Colonic mucosa (tissue), 4 donors: ENCODE measurements around the gene GLT8D1. TPM values are rescaled to one million over a fixed set of nuclear protein-coding genes. Genes with fewer than 3 reads are reported as not detected.

ENCODE experiments used
- DNase-seq: peaks from one replicate; pipeline ENCODE4 v3.0.0-alpha.2; 2020
- H3K27ac ChIP-seq: fragments of 200-600 bp; one replicate; pipeline ENCODE4 v1.8.0; 2021
- H3K27me3 ChIP-seq: fragments of 200-600 bp; one replicate; pipeline ENCODE4 v1.8.0; 2021
- H3K36me3 ChIP-seq: fragments of 200-600 bp; one replicate; pipeline ENCODE4 v1.8.0; 2021
- H3K4me1 ChIP-seq: fragments of 200-600 bp; one replicate; pipeline ENCODE4 v1.8.0; 2021; ENCODE audit warnings: mild to moderate bottlenecking
- H3K4me3 ChIP-seq: fragments of 200-600 bp; one replicate; pipeline ENCODE4 v1.8.0; 2021
- H3K9ac ChIP-seq, 2 donors: one replicate each; pipeline ENCODE4 v1.7.0; 2013; ENCODE audit warnings: control low read depth in 2 of 2, low read depth in 2 of 2, low read length in 2 of 2
- H3K9me3 ChIP-seq: fragments of 200-600 bp; one replicate; pipeline ENCODE4 v1.8.0; 2021
- CTCF ChIP-seq: fragments of 200-600 bp; IDR thresholded peaks from one replicate; pipeline ENCODE4 v1.8.0; 2022; ENCODE audit warnings: antibody characterized with exemption, mild to moderate bottlenecking
- intact Hi-C: fragments of 100-400 bp; cut with DNase I; formaldehyde crosslinking; loops from one replicate; pipeline ENCODE4 v1.14.1; 2022
- total RNA-seq, 2 donors: library from RNA; stranded (reverse); fragmentation: NEBNext Ultra II Directional in 1 of 2; extraction: Animal tissue kit (Norgen Biotek cat#: 25700) in 1 of 2; gene quantifications; one replicate each; pipeline ENCODE4 v1.2.1, GENCODE V29; 2021
- donor health status: healthy.
- donor health status: DM: no; HTN: no; CAD: no.
- donor health status: DM: no; HTN: no; CAD: no.

The GLT8D1 gene
- total RNA-seq, 2 donors from 2014 or later = 29.0 to 36.2 TPM

GRCh38 chr3:52696830-52697631 is 8.6 kb downstream of the GLT8D1 start:
- intact Hi-C loops = no loop called here
- Histone ChIP-seq H3K27me3 (no peaks in the 10 kb centered on the region), H3K36me3 (peaks cover 28% of the 10 kb centered on the region), H3K9ac (no peak overlapping the region), H3K27ac (no peak overlapping the region), H3K4me1 (no peaks in the 10 kb centered on the region), H3K4me3 (no peak overlapping the region), H3K9me3 (no peaks in the 10 kb centered on the region)
- no peak for TF ChIP-seq CTCF
- DNase-seq = no peak

GRCh38 chr3:52695798-52696671 is 9.6 kb downstream of the GLT8D1 start:
- H3K9me3 ChIP-seq = no peaks in the 10 kb centered on the region
- intact Hi-C loops = no loop called here
- no peak overlapping the region for H3K27ac ChIP-seq
- TF ChIP-seq CTCF = no peak
- no peaks in the 10 kb centered on the region for H3K27me3 ChIP-seq
- DNase-seq = no peak
- no peaks in the 10 kb centered on the region for H3K4me1 ChIP-seq
- H3K9ac ChIP-seq = no peak overlapping the region
- H3K4me3 ChIP-seq = no peak overlapping the region
- H3K36me3 ChIP-seq = peaks cover 32% of the 10 kb centered on the region

- intact Hi-C loops = no loop called here
- no peak overlapping the region for H3K27ac ChIP-seq
- TF ChIP-seq CTCF = no peak
- no peaks in the 10 kb centered on the region for H3K4me1 ChIP-seq
- H3K9me3 ChIP-seq = no peaks in the 10 kb centered on the region
- peaks cover 43% of the 10 kb centered on the region for H3K36me3 ChIP-seq
- H3K27me3 ChIP-seq = no peaks in the 10 kb centered on the region
- DNase-seq = no peak
- no peak overlapping the region for H3K4me3 ChIP-seq
- no peak overlapping the region for H3K9ac ChIP-seq
These were observed 10.9 kb downstream of the GLT8D1 start for GRCh38 chr3:52694528-52695189.

GRCh38 chr3:52693071-52693470 is 12.5 kb downstream of the GLT8D1 start:
- TF ChIP-seq CTCF = no peak
- Histone ChIP-seq H3K27ac (no peak overlapping the region), H3K9me3 (no peaks in the 10 kb centered on the region), H3K9ac (no peak overlapping the region), H3K36me3 (peaks cover 51% of the 10 kb centered on the region), H3K27me3 (no peaks in the 10 kb centered on the region), H3K4me1 (no peaks in the 10 kb centered on the region), H3K4me3 (no peak overlapping the region)
- intact Hi-C loops = no loop called here
- DNase-seq = no peak

GRCh38 chr3:52690560-52690959 is 15.0 kb downstream of the GLT8D1 start:
- Histone ChIP-seq H3K9ac (no peak overlapping the region), H3K36me3 (peaks cover 44% of the 10 kb centered on the region), H3K27ac (no peak overlapping the region), H3K9me3 (no peaks in the 10 kb centered on the region), H3K4me3 (no peak overlapping the region), H3K4me1 (peaks cover 4% of the 10 kb centered on the region), H3K27me3 (no peaks in the 10 kb centered on the region)
- no peak for DNase-seq
- TF ChIP-seq CTCF = no peak
- intact Hi-C loops = no loop called here
